Stimulated activated CD8-positive, alpha-beta memory T cell treated with anti-CD3 and anti-CD28 coated beads, Interleukin-15, amount 100 ng/mL, for 24 hours (primary cell): ENCODE data around the gene VCX3A.
"Not testable (repeated sequence)": the region's sequence is repeated elsewhere in the genome, so short reads cannot be mapped to it uniquely, and the experiment has no call there.

Experiments used
- DNase-seq: peaks from one replicate; pipeline ENCODE4 v3.0.0-alpha.2; 2020; ENCODE audit warnings: low read depth

Gene VCX3A

GRCh38 chrX:6535018-6535417 lies at the start of gene VCX3A:
VCX3A (minus strand) TSS chrX:6535118; CDS start chrX:6534497, 621 bp downstream.
- DNase-seq: not testable (repeated sequence)

- no peak for DNase-seq
These were observed 39.8 kb upstream of the VCX3A start for GRCh38 chrX:6574762-6575161.

DNA sequence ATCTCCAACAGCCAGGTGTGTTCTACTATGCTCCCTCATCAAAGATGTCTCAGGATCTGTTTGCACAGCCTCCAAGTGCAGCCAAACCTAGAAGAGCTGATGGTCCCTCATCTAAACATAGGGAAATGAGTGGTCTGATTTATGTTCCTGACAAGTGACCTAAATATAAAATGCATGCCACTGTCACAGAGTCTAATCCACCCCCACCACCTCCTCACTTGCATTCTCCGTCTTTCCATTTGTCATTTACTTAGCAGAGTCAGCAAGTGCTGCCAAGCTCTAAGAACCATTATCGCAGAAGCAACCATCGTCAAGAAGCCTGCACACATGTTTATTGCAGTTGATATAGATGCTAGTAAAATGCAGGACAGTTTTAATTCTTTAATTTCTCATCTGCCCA lies 33.1 kb upstream of the VCX3A start:
- no peak for DNase-seq

DNA sequence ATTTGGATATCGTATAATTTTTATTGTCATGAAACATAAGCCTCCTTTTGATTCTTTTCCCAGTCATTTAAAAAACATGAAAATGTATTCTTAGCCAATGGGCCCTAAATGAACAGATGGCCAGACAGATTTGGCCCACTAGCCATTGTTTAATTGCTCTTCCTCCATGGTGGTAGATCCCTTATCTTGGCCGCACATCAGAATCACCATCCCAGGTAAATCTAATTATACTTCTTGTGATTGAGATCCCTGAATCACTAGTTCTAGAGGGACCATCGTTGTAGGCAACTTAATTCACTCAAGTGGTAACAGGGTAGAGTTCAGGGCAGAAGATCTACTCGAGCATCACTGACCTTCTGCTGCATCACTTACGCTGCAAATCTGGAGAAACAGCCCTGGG lies 24.1 kb upstream of the VCX3A start:
- DNase-seq: no peak

GRCh38 chrX:6557690-6558089 lies 22.8 kb upstream of the VCX3A start:
- DNase-seq: no peak

DNA sequence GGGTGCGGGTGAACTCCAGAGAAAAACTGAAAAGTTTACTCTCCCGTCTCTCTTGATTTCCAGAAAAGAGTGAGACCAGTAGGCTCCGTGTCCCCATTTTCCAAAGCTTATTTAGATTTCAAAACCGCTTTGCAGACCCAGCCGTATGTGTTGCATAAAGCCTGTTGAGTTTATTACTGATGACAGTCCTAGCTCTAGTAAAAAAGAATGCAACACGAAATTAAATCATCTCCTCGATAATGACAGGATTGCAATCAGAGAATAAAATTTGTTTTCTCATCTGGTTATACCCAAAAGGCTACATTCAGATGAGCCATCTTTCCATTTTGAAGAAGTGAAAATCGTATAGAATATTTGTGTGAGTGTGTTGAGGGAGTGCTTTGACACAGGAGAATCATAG lies 16.1 kb upstream of the VCX3A start:
- DNase-seq: no peak

DNA sequence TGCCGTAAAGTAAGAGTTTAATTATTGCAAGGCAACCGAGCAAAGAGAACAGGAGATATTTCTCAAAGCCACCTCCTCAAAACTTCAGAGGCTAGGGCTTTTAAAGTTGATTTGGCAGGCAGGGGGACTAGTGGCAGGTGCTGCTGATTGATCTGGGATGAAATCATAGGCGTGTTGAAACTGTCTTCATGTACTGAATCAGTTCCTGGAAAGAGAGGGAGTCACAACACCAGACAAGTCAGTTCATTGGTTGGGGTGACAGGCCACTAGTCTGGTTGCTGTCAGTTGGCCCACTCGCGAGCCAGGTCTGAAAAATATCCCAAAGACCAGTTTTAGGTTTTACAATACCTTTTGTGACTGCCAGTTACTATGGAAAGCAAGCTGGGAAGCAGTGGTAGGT lies 10.8 kb upstream of the VCX3A start:
- DNase-seq: no peak

DNA sequence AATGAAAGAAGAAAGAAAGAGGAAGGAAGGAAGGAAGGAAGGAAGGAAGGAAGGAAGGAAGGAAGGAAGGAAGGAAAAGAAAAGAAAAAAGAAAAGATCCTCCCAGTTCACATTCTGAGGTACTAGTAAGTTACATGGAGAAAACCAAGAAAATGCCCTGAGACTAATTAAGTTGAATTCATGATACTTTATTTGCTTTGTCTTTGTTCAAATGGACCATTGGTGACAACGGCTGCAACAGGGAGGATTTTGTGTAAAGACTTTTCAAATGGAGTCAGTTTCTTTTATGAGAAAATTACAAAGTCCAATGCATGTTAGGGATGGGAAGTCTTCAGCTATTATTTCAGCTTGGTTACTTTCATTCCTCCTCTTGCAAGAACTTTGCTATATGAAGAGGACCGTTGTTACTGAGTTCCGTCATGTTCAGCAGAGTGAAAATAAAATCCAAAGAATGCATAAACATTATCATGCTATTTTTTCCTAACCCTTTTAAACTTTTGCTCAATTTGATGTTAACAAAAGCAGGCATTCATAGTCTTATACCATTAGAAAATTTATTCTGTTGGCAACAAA lies 8.3 kb downstream of the VCX3A start:
- DNase-seq: no peak

DNA sequence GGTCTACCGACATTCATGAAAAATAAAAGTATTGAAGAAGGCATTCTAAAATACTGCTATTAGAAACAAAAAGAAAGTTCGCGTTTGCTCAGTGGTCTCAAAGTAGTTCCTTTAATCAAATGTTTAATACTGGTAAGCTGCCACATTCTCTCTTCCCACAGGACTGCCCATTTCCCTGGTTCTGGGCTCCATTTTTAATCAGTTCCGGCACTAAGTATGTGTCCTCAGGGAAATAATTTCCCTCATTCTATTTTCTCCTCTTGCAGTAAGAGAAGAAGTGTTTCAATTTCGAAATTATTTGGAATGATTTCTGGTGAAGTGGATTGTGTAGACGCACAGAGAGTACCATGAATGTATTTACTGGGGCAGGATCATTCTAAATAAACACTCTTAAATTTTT lies 17.5 kb downstream of the VCX3A start:
- no peak for DNase-seq

GRCh38 chrX:6506444-6506843 lies 28.5 kb downstream of the VCX3A start:
- no peak for DNase-seq

- DNase-seq: no peak
These were observed 29.0 kb downstream of the VCX3A start for GRCh38 chrX:6505960-6506359.

- DNase-seq: no peak
These were observed 34.2 kb downstream of the VCX3A start for GRCh38 chrX:6500719-6501118.

DNA sequence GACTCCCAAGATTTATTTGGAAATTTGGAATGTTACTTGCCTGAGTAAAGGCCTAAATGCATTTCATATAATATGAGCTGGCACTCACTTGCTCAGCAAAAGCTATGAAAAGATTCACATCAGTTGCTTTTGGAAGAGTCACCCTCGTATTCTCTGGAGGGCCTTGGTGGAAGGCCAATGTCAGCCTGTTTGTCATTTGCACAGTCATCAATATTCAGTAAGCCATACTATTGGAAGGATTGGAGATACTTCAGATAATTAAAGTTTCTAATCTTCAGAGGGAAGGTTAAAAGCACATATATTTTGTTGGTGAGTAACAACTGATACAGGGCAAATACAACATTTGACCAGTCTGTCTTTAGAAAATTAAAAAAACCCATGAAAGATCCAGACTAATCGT lies 36.6 kb downstream of the VCX3A start:
- no peak for DNase-seq
